GM12864 (cell line): ENCODE results near the gene PPM1A.

Experiments used
- DNase-seq: peaks from one replicate; pipeline ENCODE4 v3.0.0-alpha.2; 2011; ENCODE audit warnings: low read depth
- H3K4me3 ChIP-seq: 2 replicates; pipeline ENCODE4 v1.5.1; 2011; ENCODE audit warnings: mild to moderate bottlenecking, low read depth, low read length, control low read depth
- TF ChIP-seq, protein P1 (sequence below): IDR thresholded peaks from 2 replicates; pipeline ENCODE4 v1.5.1; 2011; ENCODE audit warnings: low read depth, mild to moderate bottlenecking, moderate library complexity, low read length, control low read depth, inconsistent platforms; ENCODE audit errors: missing control alignments

Gene PPM1A

DNA sequence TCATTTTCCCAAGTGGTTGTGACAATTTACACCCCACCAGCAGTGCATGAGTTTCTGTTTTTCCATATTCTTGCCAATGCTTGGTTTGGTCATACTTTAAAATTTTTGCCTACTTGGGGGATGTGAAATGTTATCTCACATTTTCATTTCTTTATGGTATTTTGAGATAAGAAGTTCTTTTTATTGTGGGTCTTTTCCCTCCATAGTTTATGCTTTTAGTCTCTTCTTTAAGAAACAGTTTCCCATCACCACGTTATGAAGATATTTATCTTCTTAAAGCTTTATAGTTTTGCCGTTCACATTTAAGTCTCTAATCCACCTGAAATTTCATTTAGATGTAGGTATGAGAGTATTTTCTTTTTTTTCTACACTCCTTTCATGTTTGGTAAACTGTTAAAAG, 95.7 kb downstream of the PPM1A start:
- DNase-seq: no peak
- H3K4me3 ChIP-seq: no peak overlapping the region
- TF ChIP-seq, protein P1, sequence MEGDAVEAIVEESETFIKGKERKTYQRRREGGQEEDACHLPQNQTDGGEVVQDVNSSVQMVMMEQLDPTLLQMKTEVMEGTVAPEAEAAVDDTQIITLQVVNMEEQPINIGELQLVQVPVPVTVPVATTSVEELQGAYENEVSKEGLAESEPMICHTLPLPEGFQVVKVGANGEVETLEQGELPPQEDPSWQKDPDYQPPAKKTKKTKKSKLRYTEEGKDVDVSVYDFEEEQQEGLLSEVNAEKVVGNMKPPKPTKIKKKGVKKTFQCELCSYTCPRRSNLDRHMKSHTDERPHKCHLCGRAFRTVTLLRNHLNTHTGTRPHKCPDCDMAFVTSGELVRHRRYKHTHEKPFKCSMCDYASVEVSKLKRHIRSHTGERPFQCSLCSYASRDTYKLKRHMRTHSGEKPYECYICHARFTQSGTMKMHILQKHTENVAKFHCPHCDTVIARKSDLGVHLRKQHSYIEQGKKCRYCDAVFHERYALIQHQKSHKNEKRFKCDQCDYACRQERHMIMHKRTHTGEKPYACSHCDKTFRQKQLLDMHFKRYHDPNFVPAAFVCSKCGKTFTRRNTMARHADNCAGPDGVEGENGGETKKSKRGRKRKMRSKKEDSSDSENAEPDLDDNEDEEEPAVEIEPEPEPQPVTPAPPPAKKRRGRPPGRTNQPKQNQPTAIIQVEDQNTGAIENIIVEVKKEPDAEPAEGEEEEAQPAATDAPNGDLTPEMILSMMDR: no peak

DNA sequence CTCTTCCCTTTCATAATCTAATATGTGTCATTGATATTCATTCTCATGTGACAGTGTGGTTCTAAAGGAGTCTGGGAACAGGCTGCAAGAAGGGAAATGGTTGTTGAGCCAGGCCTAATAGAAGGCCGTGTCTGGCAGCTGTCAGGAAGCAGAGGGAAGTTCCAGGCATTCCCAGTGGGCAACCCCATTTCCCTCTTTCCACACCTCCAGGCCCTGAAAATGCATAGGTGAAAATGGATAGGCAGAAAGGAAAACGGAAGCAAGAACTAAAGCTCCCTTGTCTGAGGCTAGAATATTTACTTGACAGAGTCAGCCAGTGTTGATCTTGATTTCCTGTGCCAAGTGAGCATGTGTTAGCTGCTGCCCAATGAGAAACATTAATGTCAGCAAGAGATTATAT, 97.7 kb downstream of the PPM1A start:
- no peak overlapping the region for H3K4me3 ChIP-seq
- no peak for DNase-seq
- TF ChIP-seq, protein P1: no peak

DNA sequence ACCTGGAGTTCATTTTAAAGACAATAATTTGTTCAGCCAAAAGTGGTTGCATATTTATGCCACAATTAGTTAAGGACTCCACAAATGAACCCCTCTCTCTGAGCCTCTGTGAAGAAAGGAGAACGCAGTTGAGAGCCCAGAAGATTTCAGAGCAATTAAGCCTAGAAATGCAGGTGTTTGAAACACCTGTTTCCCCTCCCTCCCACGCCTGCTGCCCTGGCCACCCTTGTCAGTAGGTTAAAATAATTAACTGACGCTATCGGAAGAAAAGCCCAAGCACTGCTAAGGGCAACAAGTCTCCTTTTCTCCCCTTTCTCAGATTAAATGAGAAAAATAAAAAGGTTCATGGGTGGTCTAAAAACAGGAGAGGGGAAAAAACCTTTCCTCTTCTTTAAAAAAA, 99.2 kb downstream of the PPM1A start:
- H3K4me3 ChIP-seq: no peak overlapping the region
- TF ChIP-seq, protein P1: no peak
- DNase-seq: no peak
